Parathyroid adenoma (tissue), 2 donors: ENCODE data around the gene GPC1.

ENCODE experiments used
- H2AFZ ChIP-seq: fragments of 300-600 bp; sonication (generic); one replicate; pipeline ENCODE4 v1.7.0; 2017; ENCODE audit warnings: antibody characterized with exemption, mild to moderate bottlenecking
- H3K27ac ChIP-seq: fragments of 300-600 bp; sonication (generic); one replicate; pipeline ENCODE4 v1.7.0; 2017
- H3K27me3 ChIP-seq: fragments of 300-600 bp; sonication (generic); one replicate; pipeline ENCODE4 v1.7.0; 2017; ENCODE audit warnings: low read length; ENCODE audit not compliant: control insufficient read depth, insufficient read depth
- H3K36me3 ChIP-seq: fragments of 300-600 bp; sonication (generic); one replicate; pipeline ENCODE4 v1.7.0; 2017; ENCODE audit warnings: low read length; ENCODE audit not compliant: control insufficient read depth, insufficient read depth
- H3K4me1 ChIP-seq: fragments of 300-600 bp; sonication (generic); one replicate; pipeline ENCODE4 v1.7.0; 2017; ENCODE audit warnings: control low read depth
- H3K4me2 ChIP-seq: fragments of 300-600 bp; sonication (generic); one replicate; pipeline ENCODE4 v1.7.0; 2017; ENCODE audit warnings: low read length
- H3K4me3 ChIP-seq: fragments of 300-600 bp; sonication (generic); one replicate; pipeline ENCODE4 v1.7.0; 2017; ENCODE audit warnings: low read depth, low read length
- H3K79me2 ChIP-seq: fragments of 300-600 bp; sonication (generic); one replicate; pipeline ENCODE4 v1.7.0; 2017; ENCODE audit warnings: control low read depth
- H3K9ac ChIP-seq: fragments of 300-600 bp; sonication (generic); one replicate; pipeline ENCODE4 v1.7.0; 2017; ENCODE audit warnings: mild to moderate bottlenecking
- H3K9me3 ChIP-seq: fragments of 300-600 bp; sonication (generic); one replicate; pipeline ENCODE4 v1.7.0; 2017; ENCODE audit warnings: low read length; ENCODE audit not compliant: control insufficient read depth
- CTCF ChIP-seq: fragments of 300-600 bp; sonication (generic); IDR thresholded peaks from one replicate; pipeline ENCODE4 v1.7.0; 2017; ENCODE audit warnings: antibody characterized with exemption, mild to moderate bottlenecking
- donor health status: primary hyperparathyroidism.

Gene GPC1

GRCh38 chr2:240517342-240517741 is 81.9 kb downstream of the GPC1 start:
- H3K9me3 ChIP-seq, result no peaks in the 10 kb centered on the region
- TF ChIP-seq CTCF, result no peak
- H3K79me2 ChIP-seq, result no peaks in the 10 kb centered on the region
- H3K4me3 ChIP-seq, result no peak overlapping the region
- H3K4me2 ChIP-seq, result no peak overlapping the region
- peaks cover 3% of the 10 kb centered on the region for H3K4me1 ChIP-seq
- no peak overlapping the region for H3K27ac ChIP-seq
- peaks cover 2% of the 10 kb centered on the region for H3K36me3 ChIP-seq
- no peak overlapping the region for H2AFZ ChIP-seq
- H3K9ac ChIP-seq, result no peak overlapping the region
- no peaks in the 10 kb centered on the region for H3K27me3 ChIP-seq
